Cardiac fibroblast (primary cell): ENCODE data around the gene CCL1.

ENCODE experiments used
- DNase-seq, 2 donors: peaks; one replicate each; pipeline versions ENCODE4 v3.0.0 to v3.0.0-alpha.2; 2010; ENCODE audit warnings: low read depth in 2 of 2
- H3K4me3 ChIP-seq, 2 donors: replicated peaks in 1 of 2; 1 replicate in 1 of 2; 2 replicates in 1 of 2; pipeline ENCODE4 v1.5.1; 2011; ENCODE audit warnings: low read depth in 2 of 2, low read length in 2 of 2, mild to moderate bottlenecking in 2 of 2, moderate library complexity in 1 of 2
- CTCF ChIP-seq: IDR thresholded peaks from one replicate; pipeline ENCODE4 v1.5.1; 2011; ENCODE audit warnings: low read depth, mild to moderate bottlenecking, low read length, inconsistent platforms

CCL1 gene, protein sequence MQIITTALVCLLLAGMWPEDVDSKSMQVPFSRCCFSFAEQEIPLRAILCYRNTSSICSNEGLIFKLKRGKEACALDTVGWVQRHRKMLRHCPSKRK

GRCh38 chr17:34363183-34363661 is at the start of gene CCL1:
Gene CCL1, minus strand, starts transcription at chr17:34363233. Its CDS starts 72 bp downstream, at chr17:34363161.
- no peak for TF ChIP-seq CTCF
- DNase-seq = no peak
- no peak within 1 kb of the TSS for H3K4me3 ChIP-seq

GRCh38 chr17:34412534-34412933 is 49.5 kb upstream of the CCL1 start:
- no peak for TF ChIP-seq CTCF
- no peak overlapping the region for H3K4me3 ChIP-seq
- no peak for DNase-seq

GRCh38 chr17:34411646-34412421 is 48.8 kb upstream of the CCL1 start:
- H3K4me3 ChIP-seq = no peak overlapping the region
- no peak for DNase-seq
- no peak for TF ChIP-seq CTCF

GRCh38 chr17:34409352-34409751 is 46.3 kb upstream of the CCL1 start:
- no peak overlapping the region for H3K4me3 ChIP-seq

DNA sequence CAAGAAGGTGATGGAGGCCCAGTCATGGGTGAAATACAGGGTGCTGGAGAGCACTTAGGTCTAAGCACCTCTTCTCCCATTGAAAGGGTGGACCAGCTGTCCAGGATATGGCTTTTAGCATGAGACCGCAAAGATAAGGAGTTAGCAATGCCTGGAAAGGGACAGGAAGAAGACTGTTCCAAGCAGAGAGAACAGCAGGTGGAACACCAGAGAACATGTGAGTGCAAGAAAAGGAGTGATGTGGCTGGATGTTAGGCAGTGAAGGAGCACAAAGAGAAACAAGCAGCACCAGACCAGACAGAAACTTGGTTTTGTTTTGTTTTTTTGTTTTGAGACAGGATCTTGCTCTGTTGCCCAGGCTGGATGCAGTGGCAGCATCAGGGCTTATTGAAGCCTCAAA is 45.4 kb upstream of the CCL1 start:
- TF ChIP-seq CTCF = no peak
- no peak for DNase-seq
- H3K4me3 ChIP-seq = no peak overlapping the region

More at GRCh38 chr17:34409352-34409751, 46.3 kb upstream of the CCL1 start:
- no peak for DNase-seq
- no peak for TF ChIP-seq CTCF

DNA sequence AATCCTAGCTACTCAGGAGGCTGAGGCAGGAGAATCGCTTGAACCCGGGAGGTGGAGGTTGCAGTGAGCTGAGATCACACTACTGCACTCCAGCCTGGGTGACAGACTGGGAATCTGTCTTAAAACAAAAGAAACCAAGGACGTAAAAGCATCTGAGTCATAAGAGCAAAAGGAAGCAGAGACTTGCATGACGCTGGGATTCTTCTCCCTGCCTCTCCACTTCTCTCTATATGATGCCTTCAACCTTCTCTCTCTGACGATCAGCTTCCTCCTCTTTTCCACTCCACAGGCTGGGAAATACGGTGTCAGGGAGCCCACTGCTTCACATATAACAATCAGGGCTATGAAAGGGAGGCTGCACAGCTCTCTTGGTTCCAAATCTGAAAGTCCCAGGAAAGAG is 43.2 kb upstream of the CCL1 start:
- no peak overlapping the region for H3K4me3 ChIP-seq
- DNase-seq = peak in 1 of 2 donors; percentile 19
- no peak for TF ChIP-seq CTCF
